Subcutaneous adipose tissue (tissue), 4 donors: ENCODE results near the gene UBE2R2. TPM values are rescaled to one million over a fixed set of nuclear protein-coding genes. Genes with fewer than 3 reads are reported as not detected.

ENCODE experiments used
- CTCF ChIP-seq: fragments of 450-650 bp; IDR thresholded peaks from one replicate; pipeline ENCODE4 v1.5.1; 2016; ENCODE audit warnings: low read depth, mild to moderate bottlenecking, control low read depth, antibody characterized with exemption, moderate library complexity
- total RNA-seq, 4 donors: library from RNA; depleted of rRNA; stranded (reverse); fragments of >200 nt; gene quantifications; one replicate each; pipeline ENCODE4 v1.1.0, GENCODE V29; 2016

UBE2R2 gene
- total RNA-seq, 4 donors from 2014 or later, result 32.4 to 36.9 (median 35.1) TPM

GRCh38 chr9:33798545-33798944, 18.4 kb upstream of the UBE2R2 start:
- no peak for TF ChIP-seq CTCF

DNA sequence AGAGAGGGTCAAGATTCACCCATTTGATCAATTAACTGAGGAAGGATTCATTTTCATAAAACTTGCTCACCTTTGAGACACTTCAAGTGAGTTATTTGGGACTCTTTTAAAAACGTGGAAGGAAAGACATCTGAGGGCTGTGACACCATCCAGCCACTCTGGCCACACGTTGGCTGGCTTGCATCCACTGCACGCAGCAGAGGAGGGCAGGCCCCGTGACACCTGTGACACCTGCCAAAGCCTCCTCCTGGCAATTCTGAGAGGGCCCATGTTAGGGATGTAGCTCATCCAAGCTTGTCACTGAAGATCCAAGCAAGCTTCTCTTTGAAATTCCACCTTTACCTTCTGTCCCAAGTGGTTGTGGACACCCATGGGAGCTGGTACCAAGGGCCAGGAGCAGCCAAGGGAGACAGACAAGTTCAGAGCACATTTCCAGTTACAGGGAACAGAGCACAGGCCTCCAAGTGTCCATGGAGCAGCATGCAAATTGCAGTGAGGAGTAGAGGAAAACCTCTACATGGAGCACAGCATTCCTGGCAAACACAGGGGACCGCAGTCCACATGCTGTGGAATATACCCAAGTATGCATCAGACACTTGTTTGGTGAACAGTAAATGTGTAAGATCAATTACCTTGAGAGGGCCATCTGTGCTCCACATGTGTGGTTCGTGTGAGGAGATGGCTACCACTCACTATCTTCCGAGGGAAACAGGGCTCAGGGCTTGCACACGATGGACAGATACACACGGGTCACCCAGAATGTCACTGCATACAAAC, 16.8 kb upstream of the UBE2R2 start:
- no peak for TF ChIP-seq CTCF

DNA sequence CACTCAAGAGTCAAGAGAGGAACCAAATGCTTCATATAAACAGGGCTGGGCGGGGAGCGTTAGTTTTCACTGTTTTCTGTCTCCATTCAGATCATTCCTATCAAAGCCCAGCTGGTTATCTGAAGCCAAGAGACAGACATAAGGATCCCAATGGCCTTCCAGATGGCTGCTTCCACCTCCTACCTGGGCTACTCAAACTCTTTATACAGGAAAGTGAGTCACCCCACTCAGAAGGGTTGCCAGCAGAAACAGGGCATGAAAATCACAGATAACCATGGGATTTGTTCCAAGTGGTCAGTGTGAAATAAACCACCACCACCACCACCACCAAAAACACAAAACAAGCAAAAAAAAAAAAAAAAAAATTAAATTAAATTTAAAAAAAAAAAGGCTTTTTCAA, 16.1 kb upstream of the UBE2R2 start:
- TF ChIP-seq CTCF, result no peak

- TF ChIP-seq CTCF, result no peak
Observed at GRCh38 chr9:33809506-33809905, 7.5 kb upstream of the UBE2R2 start.

- TF ChIP-seq CTCF, result no peak
Observed at GRCh38 chr9:33813712-33814641, 3.0 kb upstream of the UBE2R2 start.

DNA sequence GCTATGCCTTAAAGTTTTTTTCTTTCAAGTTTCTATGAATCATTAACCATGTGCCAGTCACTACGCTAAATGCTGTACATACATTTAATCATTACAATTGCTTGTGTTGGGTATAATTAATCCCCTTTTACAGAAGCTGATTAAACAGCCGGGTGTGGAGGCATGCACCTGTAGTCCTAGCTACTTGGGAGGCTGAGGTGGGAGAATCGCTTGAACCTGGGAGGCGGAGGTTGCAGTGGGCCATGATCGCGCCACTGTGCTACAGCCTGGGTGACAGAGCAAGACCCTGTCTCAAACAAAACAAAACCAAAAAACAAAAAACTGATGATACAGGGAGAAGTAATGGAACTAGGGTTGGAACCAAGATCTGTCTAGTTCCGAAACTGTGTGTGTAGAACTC, 1.2 kb upstream of the UBE2R2 start:
- TF ChIP-seq CTCF, result no peak

DNA sequence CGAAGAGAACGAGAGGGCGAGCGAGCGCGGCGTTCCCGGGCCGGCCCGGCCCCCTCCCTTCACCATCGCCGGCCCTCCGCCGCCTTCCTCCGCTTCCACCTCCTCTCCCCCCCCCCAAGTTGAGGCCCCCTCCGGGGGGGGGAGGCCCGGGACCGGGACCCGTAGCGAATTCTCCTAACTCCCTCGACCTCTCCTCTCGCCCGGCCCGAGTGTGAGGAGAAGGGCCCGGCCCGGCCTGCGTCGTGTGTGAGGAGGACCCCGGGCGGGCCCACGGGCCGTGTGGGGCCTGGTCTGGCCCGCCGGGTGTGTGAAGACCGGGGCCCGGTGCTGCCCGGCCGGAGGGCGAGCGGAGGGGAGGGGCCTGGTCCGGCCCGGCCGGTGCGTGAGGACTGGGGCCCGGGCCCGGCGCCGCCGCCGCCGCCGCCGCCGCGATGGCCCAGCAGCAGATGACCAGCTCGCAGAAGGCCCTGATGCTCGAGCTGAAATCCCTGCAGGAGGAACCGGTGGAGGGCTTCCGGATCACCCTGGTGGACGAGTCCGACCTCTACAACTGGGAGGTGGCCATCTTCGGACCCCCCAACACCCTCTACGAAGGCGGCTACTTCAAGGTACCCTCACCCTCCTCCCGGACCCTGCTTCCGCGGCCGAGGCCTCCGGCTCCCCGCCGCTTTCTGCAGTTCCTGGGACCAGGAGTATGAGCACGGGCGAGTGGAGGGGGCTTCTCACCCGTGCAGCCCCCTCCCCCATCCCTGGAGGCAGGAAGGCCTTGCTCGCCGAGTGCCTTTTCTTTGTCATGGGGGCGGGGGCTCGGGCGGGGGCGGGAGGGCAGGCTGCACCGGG, 587 bp downstream of the UBE2R2 start:
- TF ChIP-seq CTCF, result no peak
